GM12878 (cell line): ENCODE results near the gene CDC42BPA.

Experiments used
- ATF7 ChIP-seq: fragments of 450-650 bp; IDR thresholded peaks from 2 replicates; pipeline ENCODE4 v1.6.1; 2016; ENCODE audit warnings: low read depth, mild to moderate bottlenecking
- CTCF ChIP-seq, 3 experiments: IDR thresholded peaks in 2 of 3; conservative IDR thresholded peaks in 1 of 3; 2 replicates each; pipeline ENCODE4 v1.5.1; 2011; ENCODE audit warnings: low read depth in 3 of 3, low read length in 3 of 3, mild to moderate bottlenecking in 3 of 3, control low read depth in 2 of 3, moderate library complexity in 2 of 3, inconsistent platforms in 1 of 3, mixed read lengths in 1 of 3; ENCODE audit not compliant: control insufficient read depth in 2 of 3, insufficient read depth in 1 of 3; ENCODE audit errors: extremely low read depth in 1 of 3
- SPI1 ChIP-seq: IDR thresholded peaks from 2 replicates; pipeline ENCODE4 v1.6.1; 2011; ENCODE audit warnings: low read depth, mild to moderate bottlenecking, low read length, moderate library complexity, borderline replicate concordance; ENCODE audit not compliant: insufficient read depth
- ZNF24 ChIP-seq: fragments of 450-650 bp; IDR thresholded peaks from 2 replicates; pipeline ENCODE4 v1.6.1; 2017; ENCODE audit warnings: antibody characterized with exemption, mild to moderate bottlenecking

- no peak for TF ChIP-seq CTCF (IDR thresholded peaks at IDR 0.05 in 2 of 3, conservative IDR thresholded peaks at IDR 0.05 in 1 of 3; ENCODE audit: control insufficient read depth in 2 of 3, extremely low read depth in 1 of 3, insufficient read depth in 1 of 3, low read depth in 3 of 3, low read length in 3 of 3)
- no peak for TF ChIP-seq ZNF24
- no peak for TF ChIP-seq ATF7
- no peak for TF ChIP-seq SPI1
These were observed 245.3 kb downstream of the CDC42BPA start for GRCh38 chr1:227072991-227073390.
